HG03095 (cell line): ENCODE measurements around the gene ZNF584.
"Not testable (repeated sequence)": the region's sequence is repeated elsewhere in the genome, so short reads cannot be mapped to it uniquely, and the experiment has no call there.

Experiments
- ATAC-seq: cut with Tn5 transposase; IDR thresholded peaks from one replicate; pipeline ENCODE4 v1.9.1; 2021; ENCODE audit warnings: moderate library complexity; ENCODE audit not compliant: unreplicated experiment

ZNF584 gene

GRCh38 chr19:58403920-58404478 lies 4.5 kb upstream of the ZNF584 start:
- ATAC-seq: not testable (repeated sequence)

DNA sequence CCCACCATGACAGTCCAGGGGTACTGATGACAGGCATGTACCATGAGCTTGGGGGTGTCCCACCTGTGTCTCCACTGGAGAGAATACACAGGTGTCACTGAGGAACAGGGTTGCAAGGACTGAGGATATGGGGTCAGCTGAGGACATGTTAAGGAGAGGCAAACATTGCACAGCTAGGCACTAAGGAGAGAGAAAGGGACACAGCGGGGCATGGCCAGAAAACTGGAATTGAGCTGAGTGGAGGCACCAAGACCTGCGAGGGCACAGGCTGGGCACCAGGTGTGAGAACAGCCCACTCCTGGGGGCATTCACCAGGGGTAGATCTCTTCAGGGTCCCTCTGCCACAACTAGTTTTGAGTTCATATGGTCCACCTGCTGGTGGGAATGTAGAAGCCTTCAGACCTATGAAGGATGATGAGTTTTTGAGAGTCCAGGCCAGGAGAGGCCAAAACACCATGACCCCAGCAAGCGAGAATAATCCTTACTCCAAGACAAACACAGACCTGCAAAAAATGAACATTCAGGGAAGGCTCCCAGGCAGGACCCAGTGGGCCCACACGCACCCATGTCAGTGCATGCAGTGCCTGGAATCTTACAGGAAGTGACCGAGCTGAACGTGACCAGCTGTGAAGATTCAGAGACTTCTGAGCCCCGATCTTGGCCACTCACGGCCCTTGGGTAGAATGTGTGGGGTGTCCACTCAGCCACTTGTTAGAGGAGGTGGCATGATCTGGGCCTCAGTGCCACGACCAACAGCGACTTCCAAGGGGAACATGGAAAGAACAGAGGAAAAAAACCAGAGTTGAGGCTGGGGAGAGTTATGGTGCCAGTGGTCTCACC lies 1.4 kb upstream of the ZNF584 start:
- no peak for ATAC-seq

DNA sequence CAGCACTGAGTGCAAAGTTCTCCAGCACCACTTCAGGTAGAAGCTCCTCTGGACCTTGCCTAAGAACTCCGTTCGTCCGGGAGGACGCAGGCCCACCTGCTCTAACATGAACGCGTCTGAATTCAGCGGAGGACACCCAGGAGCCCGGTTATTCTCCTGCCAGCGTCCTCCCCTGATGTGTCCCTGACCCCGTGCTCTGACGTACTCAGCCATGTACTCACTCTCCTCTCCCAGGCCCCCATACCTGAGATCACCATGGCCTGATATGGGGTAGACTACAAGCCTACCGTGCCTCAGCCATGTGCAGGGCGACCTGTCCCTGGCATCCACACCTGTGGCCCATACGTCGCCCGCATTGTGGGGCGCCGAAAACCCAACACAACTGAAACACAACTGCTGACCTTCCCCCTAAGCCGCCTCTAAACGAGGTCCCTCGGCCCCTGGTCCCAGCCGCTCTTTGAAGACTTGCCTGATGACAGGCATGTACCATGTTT lies 744 bp upstream of the ZNF584 start:
- no peak for ATAC-seq

GRCh38 chr19:58409010-58409790 lies 751 bp downstream of the ZNF584 start:
- ATAC-seq: peak; percentile 4

DNA sequence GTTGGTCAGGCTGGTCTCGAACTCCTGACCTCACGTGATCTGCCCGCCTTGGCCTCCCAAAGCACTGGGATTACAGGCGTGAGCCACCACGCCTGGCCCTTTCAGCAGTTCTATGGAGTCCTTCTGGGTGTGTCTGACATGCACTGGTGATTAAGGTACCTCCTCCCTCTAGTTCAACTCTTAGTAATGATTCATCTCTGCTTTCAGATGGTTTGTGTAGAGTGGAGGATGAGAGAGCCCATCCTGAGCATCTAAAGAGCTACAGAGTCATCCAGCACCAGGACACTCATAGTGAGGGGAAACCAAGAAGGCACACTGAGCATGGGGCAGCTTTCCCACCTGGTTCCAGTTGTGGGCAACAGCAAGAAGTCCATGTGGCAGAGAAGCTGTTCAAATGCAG lies 8.2 kb downstream of the ZNF584 start:
- ATAC-seq: no peak

GRCh38 chr19:58417071-58417470 lies 8.6 kb downstream of the ZNF584 start:
- no peak for ATAC-seq

GRCh38 chr19:58428617-58429016 lies 20.2 kb downstream of the ZNF584 start:
- no peak for ATAC-seq

GRCh38 chr19:58429745-58430144 lies 21.3 kb downstream of the ZNF584 start:
- no peak for ATAC-seq

DNA sequence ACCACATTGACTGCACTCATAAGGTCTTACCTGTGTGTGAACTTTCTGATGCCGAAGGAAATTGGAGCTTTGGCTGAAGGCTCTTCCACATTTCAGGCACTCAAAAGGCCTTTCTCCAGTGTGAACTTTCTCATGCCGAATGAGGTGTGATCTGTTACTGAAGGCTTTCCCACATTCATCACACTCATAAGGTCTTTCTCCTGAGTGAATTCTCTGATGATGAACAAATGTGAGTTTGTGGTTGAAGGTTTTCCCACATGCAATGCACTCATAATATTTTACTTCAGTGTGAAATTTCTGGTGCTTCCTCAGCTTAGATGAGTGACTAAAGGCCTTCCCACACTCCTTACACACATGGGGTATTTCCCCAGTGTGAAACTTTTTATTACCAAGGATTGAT lies 25.8 kb downstream of the ZNF584 start:
- no peak for ATAC-seq

DNA sequence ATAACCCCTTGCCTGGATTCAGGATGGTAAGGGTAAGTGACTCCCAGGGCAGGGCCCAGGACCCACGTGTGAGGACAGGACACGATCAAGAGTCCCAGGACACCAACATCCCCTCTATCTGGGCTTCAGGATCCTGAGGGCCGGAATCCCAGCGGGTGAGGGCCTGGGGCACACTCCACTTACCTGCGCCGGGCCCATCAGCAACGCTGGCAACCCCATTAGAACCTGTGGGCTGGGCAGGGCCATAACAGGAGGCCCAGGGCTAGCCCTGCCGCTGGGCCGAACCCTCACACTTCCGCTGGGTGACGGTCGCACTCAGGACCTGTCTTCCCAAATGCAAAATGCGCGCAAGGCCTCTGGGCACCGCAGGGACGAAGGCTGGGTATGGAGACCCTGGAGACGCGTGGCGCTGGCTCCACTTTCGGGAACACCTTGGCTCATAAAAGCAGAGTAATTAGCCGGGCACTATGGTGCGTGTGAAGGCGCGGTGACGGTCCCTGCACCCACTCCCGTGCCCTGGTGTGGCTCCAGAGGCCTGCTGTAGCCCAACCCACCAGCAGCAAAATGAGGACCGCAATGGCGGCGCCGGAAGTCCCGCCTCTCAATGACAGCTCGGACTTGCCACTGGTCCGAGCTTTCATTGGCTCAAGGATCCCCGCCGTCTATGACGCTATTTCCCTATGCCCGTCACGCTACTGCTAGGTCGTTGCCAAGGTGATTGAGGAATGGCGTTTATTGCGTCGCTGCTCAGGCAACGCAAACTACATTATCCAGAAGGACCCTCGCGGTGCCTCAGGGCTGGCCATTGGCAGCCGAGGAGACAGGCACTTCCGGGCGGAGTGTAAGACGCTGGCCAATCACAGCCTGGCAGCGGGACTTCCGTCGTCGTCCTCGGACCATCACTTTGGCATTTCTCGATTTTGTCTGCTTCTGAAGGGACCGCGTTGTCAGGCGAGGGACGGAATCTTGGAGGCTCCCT lies 31.4 kb downstream of the ZNF584 start, which contains the start of gene ZNF132:
Gene ZNF132, minus strand, starts transcription at position 578 of the 979 bp plus-strand sequence. Its CDS starts 332 bp downstream, at position 246.
- peak; percentile 95 for ATAC-seq

DNA sequence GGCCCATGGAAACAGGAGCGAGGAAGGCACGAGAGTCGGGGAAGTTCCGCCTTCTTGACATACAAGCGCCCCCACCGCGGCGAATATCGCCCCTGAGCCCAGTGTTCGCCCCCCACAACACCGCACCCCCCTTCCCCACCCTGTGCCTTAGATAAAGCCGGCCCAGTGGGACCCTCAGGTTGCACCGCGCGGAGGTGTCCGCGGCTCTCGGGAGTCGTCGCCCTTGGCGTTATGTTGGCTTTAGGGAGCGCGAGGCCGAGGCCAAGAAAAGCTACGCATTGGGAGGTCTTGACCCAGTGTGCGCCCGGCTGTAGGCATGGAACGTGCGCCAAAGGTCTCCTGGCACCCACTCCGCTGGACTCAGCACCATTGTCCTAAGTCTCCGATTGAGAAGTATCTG lies 32.1 kb downstream of the ZNF584 start:
- no peak for ATAC-seq

DNA sequence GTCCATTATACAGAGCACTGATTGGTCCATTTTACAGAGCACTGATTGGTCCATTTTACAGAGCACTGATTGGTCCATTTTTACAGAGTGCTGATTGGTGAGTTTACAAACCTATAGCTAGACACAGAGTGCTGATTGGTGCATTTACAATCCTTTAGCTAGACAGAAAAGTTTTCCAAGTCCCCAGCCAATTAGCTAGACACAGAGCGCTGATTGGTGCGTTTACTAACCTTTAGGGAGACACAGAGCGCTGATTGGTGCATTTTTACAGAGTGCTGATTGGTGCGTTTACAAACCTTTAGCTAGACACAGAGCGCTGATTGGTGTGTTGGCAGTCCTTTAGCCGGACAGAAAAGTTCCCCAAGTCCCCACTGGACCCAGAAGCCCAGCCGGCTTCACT lies 34.5 kb downstream of the ZNF584 start:
- not testable (repeated sequence) for ATAC-seq

DNA sequence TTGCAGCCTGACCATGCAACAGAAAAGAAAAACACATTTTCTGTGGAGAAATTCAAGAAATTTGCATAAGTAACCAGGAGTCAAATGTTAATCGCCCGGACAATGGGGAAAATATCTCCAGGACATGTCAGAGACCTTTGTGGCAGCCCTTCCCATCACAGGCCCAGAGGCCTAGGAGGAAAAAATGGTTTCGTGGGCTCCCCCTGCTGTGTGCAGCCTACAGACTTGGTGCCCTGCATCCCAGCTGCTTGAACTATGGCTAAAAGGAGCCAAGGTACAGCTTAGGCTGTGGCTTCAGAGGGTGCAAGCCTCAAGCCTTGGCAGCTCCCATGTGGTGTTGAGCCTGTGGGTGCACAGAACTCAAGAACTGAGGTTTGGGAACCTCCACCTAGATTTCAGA lies 40.4 kb downstream of the ZNF584 start:
- not testable (repeated sequence) for ATAC-seq

- not testable (repeated sequence) for ATAC-seq
Measured at GRCh38 chr19:58449980-58450379, 41.5 kb downstream of the ZNF584 start.

- no peak for ATAC-seq
Measured at GRCh38 chr19:58450856-58451357, 42.5 kb downstream of the ZNF584 start.

- ATAC-seq: peak; percentile 87
Measured at GRCh38 chr19:58451358-58452101, 43.1 kb downstream of the ZNF584 start, which contains the start of gene ZNF324B. TSS of gene ZNF324B (plus strand) at chr19:58451622. CDS start at chr19:58453702, 2,080 bp downstream.

DNA sequence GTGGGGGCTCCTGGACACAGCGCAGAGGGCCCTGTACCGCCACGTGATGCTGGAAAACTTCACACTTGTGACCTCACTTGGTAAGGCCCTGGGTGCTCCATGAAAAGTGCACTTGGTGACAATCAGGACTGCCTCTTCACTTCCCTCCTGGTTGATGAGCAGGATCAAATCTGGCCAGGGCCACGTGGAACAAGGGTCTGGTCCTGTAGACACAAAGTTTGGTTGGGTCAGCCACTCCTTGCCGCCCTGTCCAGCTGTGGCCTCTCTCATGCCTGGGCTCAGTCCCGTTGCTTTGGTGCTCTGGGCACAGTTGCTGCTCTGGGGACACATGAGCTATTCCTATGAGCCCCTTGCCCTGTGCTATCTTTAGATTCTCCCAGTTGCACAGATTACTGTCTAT lies 45.3 kb downstream of the ZNF584 start:
- no peak for ATAC-seq

- ATAC-seq: no peak
Measured at GRCh38 chr19:58455306-58455705, 46.9 kb downstream of the ZNF584 start.

GRCh38 chr19:58456111-58456510 lies 47.7 kb downstream of the ZNF584 start:
- no peak for ATAC-seq
